Muscle of leg (tissue), 11 donors: Measurements from ENCODE around the gene APBB3. TPM values are rescaled to one million over a fixed set of nuclear protein-coding genes. Genes with fewer than 3 reads are reported as not detected.

Experiments used
- DNase-seq: peaks from one replicate; pipeline ENCODE4 v3.0.0; 2013
- H3K27ac ChIP-seq: one replicate; pipeline ENCODE4 v1.5.1; 2013; ENCODE audit warnings: mild to moderate bottlenecking, low read length, control low read depth
- H3K27me3 ChIP-seq: one replicate; pipeline ENCODE4 v1.6.1; 2013; ENCODE audit warnings: low read length; ENCODE audit not compliant: control insufficient read depth, insufficient read depth
- H3K36me3 ChIP-seq: one replicate; pipeline ENCODE4 v1.6.1; 2013; ENCODE audit warnings: low read length; ENCODE audit not compliant: control insufficient read depth, insufficient read depth
- H3K4me1 ChIP-seq: one replicate; pipeline ENCODE4 v1.6.1; 2013; ENCODE audit warnings: low read length; ENCODE audit not compliant: control insufficient read depth, insufficient read depth
- H3K4me3 ChIP-seq: one replicate; pipeline ENCODE4 v1.5.1; 2013; ENCODE audit warnings: low read length, control low read depth
- H3K9me3 ChIP-seq: replicated peaks from 2 replicates; pipeline ENCODE4 v1.6.1; 2013; ENCODE audit warnings: low read depth, low read length; ENCODE audit not compliant: control insufficient read depth
- WGBS: methylation state at CpG from one replicate; pipeline ENCODE4 v1.1.5; 2013; ENCODE audit warnings: missing lambda C conversion rate; ENCODE audit not compliant: insufficient coverage; 5-methylcytosine and 5-hydroxymethylcytosine counted together
- polyA plus RNA-seq, 8 donors: library from polyadenylated mRNA; unstranded; fragments of 120-200 nt; gene quantifications; one replicate each; pipeline versions ENCODE4 v1.2.1 to v1.2.3, GENCODE V29; 2013; ENCODE audit warnings: inconsistent platforms in 1 of 8, low replicate concordance in 1 of 8; ENCODE audit not compliant: insufficient read length in 8 of 8, insufficient read depth in 1 of 8
- total RNA-seq: library from RNA; stranded (reverse); fragments of 120-200 nt; gene quantifications from one replicate; pipeline ENCODE4 v1.2.4, GENCODE V29; 2013

Gene APBB3
- total and polyA plus RNA-seq, 9 donors, result 13.7 to 35.0 (median 24.3) TPM

DNA sequence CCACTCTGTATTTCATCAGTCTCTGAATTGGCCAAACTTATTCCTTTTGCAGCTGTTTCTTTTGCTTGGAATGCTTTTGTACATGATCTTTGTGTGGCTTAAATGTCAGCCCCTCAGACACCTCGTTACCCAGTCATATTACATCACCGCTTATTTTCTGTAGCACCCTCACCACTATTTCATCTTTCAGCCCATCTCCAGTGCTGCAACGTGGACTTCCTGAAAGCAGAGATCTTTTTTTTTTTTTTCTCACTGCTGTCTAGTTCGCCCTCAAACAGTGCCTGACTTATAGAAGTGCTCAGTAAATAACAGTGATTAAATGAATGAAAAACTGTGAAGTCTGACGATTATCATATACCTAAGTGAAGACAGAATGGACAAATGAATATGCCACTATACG is 8.0 kb downstream of the APBB3 start:
- 17% methylated on average over 1 of the region's 6 CpGs for WGBS
- H3K27me3 ChIP-seq, result no peaks in the 10 kb centered on the region
- DNase-seq, result no peak
- no peak overlapping the region for H3K27ac ChIP-seq
- H3K4me1 ChIP-seq, result peaks cover 14% of the 10 kb centered on the region
- H3K4me3 ChIP-seq, result peak overlapping the region; percentile 54
- H3K36me3 ChIP-seq, result peaks cover 39% of the 10 kb centered on the region
- H3K9me3 ChIP-seq, result no peaks in the 10 kb centered on the region

DNA sequence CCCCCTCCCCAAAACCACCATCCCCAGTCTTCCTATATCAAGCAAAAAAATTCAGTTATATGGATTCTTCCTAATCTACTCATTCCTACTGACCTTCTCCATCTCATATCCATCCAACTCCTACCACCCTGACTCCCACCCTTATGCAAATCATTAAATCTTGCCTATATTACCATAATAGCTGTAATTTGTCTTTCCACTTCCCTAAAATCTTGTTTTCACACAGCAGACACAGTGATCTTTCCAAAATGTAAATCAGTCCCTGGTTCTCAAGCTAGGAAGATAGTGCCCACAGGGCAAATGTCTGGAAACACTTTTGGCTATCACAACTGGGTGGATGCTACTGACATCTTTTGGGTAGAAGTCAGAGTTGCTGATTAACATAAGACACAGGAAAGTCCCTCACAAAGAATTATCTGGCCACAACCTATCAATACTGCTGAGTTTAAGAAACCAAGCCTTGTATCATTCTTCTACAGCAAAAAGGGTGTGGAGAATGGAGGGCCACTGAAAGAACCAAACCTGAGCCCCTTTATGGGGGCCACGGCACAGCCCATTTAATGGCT is 8.6 kb downstream of the APBB3 start:
- no peak overlapping the region for H3K27ac ChIP-seq
- peaks cover 14% of the 10 kb centered on the region for H3K4me1 ChIP-seq
- DNase-seq, result no peak

GRCh38 chr5:140554454-140554853 is 9.9 kb downstream of the APBB3 start:
- peaks cover 16% of the 10 kb centered on the region for H3K4me1 ChIP-seq

More for the DNA sequence above, 8.6 kb downstream of the APBB3 start:
- peak overlapping the region; percentile 54 for H3K4me3 ChIP-seq
- WGBS, result no CpG with 5 or more reads among the region's 1 CpG
- H3K9me3 ChIP-seq, result no peaks in the 10 kb centered on the region
- H3K36me3 ChIP-seq, result peaks cover 39% of the 10 kb centered on the region
- no peaks in the 10 kb centered on the region for H3K27me3 ChIP-seq

GRCh38 chr5:140553657-140554056 is 10.7 kb downstream of the APBB3 start:
- no peak overlapping the region for H3K4me3 ChIP-seq
- WGBS, result 58% methylated on average over 1 of the region's 2 CpGs
- DNase-seq, result no peak
- H3K36me3 ChIP-seq, result peaks cover 46% of the 10 kb centered on the region
- H3K27me3 ChIP-seq, result no peaks in the 10 kb centered on the region
- peaks cover 24% of the 10 kb centered on the region for H3K4me1 ChIP-seq
- H3K27ac ChIP-seq, result no peak overlapping the region
- no peaks in the 10 kb centered on the region for H3K9me3 ChIP-seq

More at GRCh38 chr5:140554454-140554853, 9.9 kb downstream of the APBB3 start:
- no peak overlapping the region for H3K4me3 ChIP-seq
- 75% methylated on average over 1 of the region's 2 CpGs for WGBS
- peaks cover 41% of the 10 kb centered on the region for H3K36me3 ChIP-seq
- no peaks in the 10 kb centered on the region for H3K27me3 ChIP-seq
- H3K27ac ChIP-seq, result no peak overlapping the region
- no peak for DNase-seq
- no peaks in the 10 kb centered on the region for H3K9me3 ChIP-seq

DNA sequence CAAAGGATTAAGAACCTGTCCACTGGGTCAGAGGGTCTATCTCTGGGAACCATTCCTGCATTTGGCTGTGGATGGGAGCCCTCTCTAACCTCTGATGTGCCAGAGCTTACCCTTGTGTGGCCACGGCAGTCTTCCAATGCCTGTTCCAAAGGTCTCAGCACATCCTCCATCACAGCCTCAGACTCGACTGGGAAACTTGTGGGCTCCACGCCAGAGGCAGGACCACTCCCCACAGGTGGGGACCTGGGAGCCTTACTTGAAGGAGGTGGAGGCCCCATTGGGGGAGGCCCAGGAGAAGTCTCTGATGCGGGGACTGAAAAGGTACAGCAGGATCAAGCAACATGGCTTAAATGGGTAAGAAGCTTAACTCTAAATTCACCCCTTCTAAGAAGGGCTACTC is 12.5 kb downstream of the APBB3 start:
- WGBS, result 100% methylated on average over 1 of the region's 4 CpGs
- Histone ChIP-seq H3K9me3 (no peaks in the 10 kb centered on the region), H3K27me3 (no peaks in the 10 kb centered on the region), H3K27ac (no peak overlapping the region), H3K4me3 (no peak overlapping the region), H3K4me1 (peaks cover 36% of the 10 kb centered on the region), H3K36me3 (peaks cover 47% of the 10 kb centered on the region)
- DNase-seq, result no peak

- no peak for DNase-seq
- peaks cover 33% of the 10 kb centered on the region for H3K4me1 ChIP-seq
- WGBS, result 94% methylated on average over 6 of the region's 11 CpGs
- H3K4me3 ChIP-seq, result no peak overlapping the region
- peaks cover 47% of the 10 kb centered on the region for H3K36me3 ChIP-seq
- H3K9me3 ChIP-seq, result no peaks in the 10 kb centered on the region
- H3K27me3 ChIP-seq, result no peaks in the 10 kb centered on the region
- peak overlapping the region; percentile 94 for H3K27ac ChIP-seq
These were observed 14.0 kb downstream of the APBB3 start for GRCh38 chr5:140550147-140551079.

GRCh38 chr5:140549237-140550144 is 14.9 kb downstream of the APBB3 start:
- DNase-seq, result peak; percentile 76
- Histone ChIP-seq H3K4me1 (peaks cover 32% of the 10 kb centered on the region), H3K36me3 (peaks cover 51% of the 10 kb centered on the region), H3K4me3 (no peak overlapping the region), H3K9me3 (no peaks in the 10 kb centered on the region), H3K27me3 (no peaks in the 10 kb centered on the region), H3K27ac (peak overlapping the region; percentile 94)
- WGBS, result 60% methylated on average over 2 of the region's 3 CpGs

GRCh38 chr5:140548791-140549190 is 15.6 kb downstream of the APBB3 start:
- Histone ChIP-seq H3K27me3 (no peaks in the 10 kb centered on the region), H3K9me3 (no peaks in the 10 kb centered on the region), H3K27ac (peak overlapping the region; percentile 94), H3K4me1 (peaks cover 32% of the 10 kb centered on the region), H3K36me3 (peaks cover 58% of the 10 kb centered on the region), H3K4me3 (no peak overlapping the region)
- 73% methylated on average over 5 of the region's 7 CpGs for WGBS
- no peak for DNase-seq

- H3K36me3 ChIP-seq, result peaks cover 54% of the 10 kb centered on the region
- no peaks in the 10 kb centered on the region for H3K9me3 ChIP-seq
- H3K27me3 ChIP-seq, result no peaks in the 10 kb centered on the region
- WGBS, result 7% methylated on average over 4 of the region's 5 CpGs
- peak overlapping the region; percentile 94 for H3K27ac ChIP-seq
- H3K4me3 ChIP-seq, result peak overlapping the region; percentile 57
- no peak for DNase-seq
- peaks cover 32% of the 10 kb centered on the region for H3K4me1 ChIP-seq
These were observed 16.1 kb downstream of the APBB3 start for GRCh38 chr5:140548300-140548688.
